AG09309 (cell line): Measurements from ENCODE around the gene MTURN.

Experiments used
- DNase-seq: peaks from one replicate; pipeline ENCODE4 v3.0.0-alpha.2; 2010; ENCODE audit warnings: low read depth
- H3K4me3 ChIP-seq: 2 replicates; pipeline ENCODE4 v1.5.1; 2011; ENCODE audit warnings: mild to moderate bottlenecking, low read depth, low read length, moderate library complexity; ENCODE audit not compliant: control insufficient read depth
- CTCF ChIP-seq: IDR thresholded peaks from 2 replicates; pipeline ENCODE4 v1.5.1; 2011; ENCODE audit warnings: mild to moderate bottlenecking, low read depth, low read length, inconsistent platforms; ENCODE audit not compliant: insufficient read depth, control insufficient read depth; ENCODE audit errors: missing control alignments

MTURN gene

GRCh38 chr7:30164567-30164966 is 29.8 kb downstream of the MTURN start:
- TF ChIP-seq CTCF = peak; percentile 53
- no peak overlapping the region for H3K4me3 ChIP-seq
- no peak for DNase-seq

- no peak for TF ChIP-seq CTCF
- DNase-seq = no peak
- no peak overlapping the region for H3K4me3 ChIP-seq
These were observed 30.8 kb downstream of the MTURN start for GRCh38 chr7:30165590-30165989.

GRCh38 chr7:30166155-30166840 is 31.5 kb downstream of the MTURN start:
- H3K4me3 ChIP-seq = no peak overlapping the region
- DNase-seq = no peak
- no peak for TF ChIP-seq CTCF

- H3K4me3 ChIP-seq = no peak overlapping the region
- no peak for TF ChIP-seq CTCF
- no peak for DNase-seq
These were observed 32.1 kb downstream of the MTURN start for GRCh38 chr7:30166841-30167235.

- TF ChIP-seq CTCF = no peak
- H3K4me3 ChIP-seq = no peak overlapping the region
- DNase-seq = no peak
These were observed 33.1 kb downstream of the MTURN start for GRCh38 chr7:30167901-30168300.

- no peak overlapping the region for H3K4me3 ChIP-seq
- TF ChIP-seq CTCF = no peak
- peak; percentile 81 for DNase-seq
These were observed 34.2 kb downstream of the MTURN start for GRCh38 chr7:30168835-30169573.
